MCF 10A (cell line): Measurements from ENCODE around the gene KCNJ6. TPM values are rescaled to one million over a fixed set of nuclear protein-coding genes. Genes with fewer than 3 reads are reported as not detected.
"Not testable (repeated sequence)": the region's sequence is repeated elsewhere in the genome, so short reads cannot be mapped to it uniquely, and the experiment has no call there.

Experiments used
- BruUV-seq: library from RNA; stranded (reverse); fragments of 400-500 nt; replicated peaks from 2 replicates; lab custom pipeline; 2021; lab: Mats Ljungman, UMichigan
- CTCF ChIA-PET: fragments of 300-600 bp; sonication (Branson Sonifier 250); formaldehyde crosslinking; extraction: SDS; loops from one replicate; lab custom pipeline; 2021; ENCODE audit warnings: antibody characterized with exemption, inconsistent platforms; lab: Yijun Ruan, JAX
- POLR2A ChIA-PET: fragments of 300-600, 350-650 bp; sonication (Branson Sonifier 250); formaldehyde crosslinking; extraction: SDS; loops from one replicate; lab custom pipeline; 2020; ENCODE audit warnings: antibody characterized with exemption, inconsistent platforms; lab: Yijun Ruan, JAX
- DNase-seq: peaks from one replicate; pipeline ENCODE4 v3.0.0-alpha.2; 2018; ENCODE audit not compliant: unreplicated experiment
- H3K27ac Mint-ChIP-seq: one replicate; pipeline ENCODE4 v1.8.0; 2022; ENCODE audit warnings: mild to moderate bottlenecking, low read depth, mixed read lengths; ENCODE audit not compliant: unreplicated experiment
- H3K27me3 Mint-ChIP-seq: one replicate; pipeline ENCODE4 v1.8.0; 2022; ENCODE audit warnings: mixed read lengths; ENCODE audit not compliant: insufficient read depth, unreplicated experiment
- H3K36me3 Mint-ChIP-seq: one replicate; pipeline ENCODE4 v1.8.0; 2022; ENCODE audit warnings: mild to moderate bottlenecking, moderate library complexity, mixed read lengths; ENCODE audit not compliant: insufficient read depth, unreplicated experiment
- H3K4me1 Mint-ChIP-seq: one replicate; pipeline ENCODE4 v1.8.0; 2022; ENCODE audit warnings: mixed read lengths; ENCODE audit not compliant: insufficient read depth, unreplicated experiment
- H3K4me3 Mint-ChIP-seq: one replicate; pipeline ENCODE4 v1.8.0; 2022; ENCODE audit warnings: mild to moderate bottlenecking, moderate library complexity, mixed read lengths; ENCODE audit not compliant: unreplicated experiment
- H3K9me3 Mint-ChIP-seq: one replicate; pipeline ENCODE4 v1.8.0; 2022; ENCODE audit warnings: mixed read lengths; ENCODE audit not compliant: unreplicated experiment
- CTCF ChIP-seq: fragments of 200-600 bp; IDR thresholded peaks from one replicate; pipeline ENCODE4 v1.8.0; 2022; ENCODE audit warnings: antibody characterized with exemption, mild to moderate bottlenecking; ENCODE audit not compliant: unreplicated experiment
- intact Hi-C: fragments of 100-400 bp; cut with micrococcal nuclease; formaldehyde crosslinking; loops from 2 replicates; pipeline ENCODE4 v1.14.1; 2022
- total RNA-seq: library from RNA; stranded (reverse); gene quantifications from 2 replicates; pipeline ENCODE4 v1.2.3, GENCODE V29; 2022

The KCNJ6 gene
- total RNA-seq, 1 experiment from 2014 or later: 0.28 TPM

GRCh38 chr21:37764691-37765090, 151.6 kb downstream of the KCNJ6 start:
- CTCF ChIA-PET: interaction anchor here (0.6 to 1.2 kb wide), 2 partner anchors 17 to 53 kb away, joined by 3 to 4 read pairs; no protein-coding TSS in a partner anchor
- POLR2A ChIA-PET: no interaction called here
- DNase-seq: no peak
- Mint-ChIP-seq H3K4me1 (peaks cover 11% of the 10 kb centered on the region), H3K36me3 (no peaks in the 10 kb centered on the region), H3K27ac (no peak overlapping the region), H3K4me3 (no peak overlapping the region), H3K27me3 (no peaks in the 10 kb centered on the region), H3K9me3 (no peaks in the 10 kb centered on the region)
- no TSS peak for BruUV-seq
- no peak for TF ChIP-seq CTCF
- intact Hi-C loops: no loop called here

- no peaks in the 10 kb centered on the region for H3K27me3 Mint-ChIP-seq
- no peak overlapping the region for H3K27ac Mint-ChIP-seq
- H3K9me3 Mint-ChIP-seq: no peaks in the 10 kb centered on the region
- CTCF ChIA-PET: no interaction called here
- BruUV-seq: no TSS peak
- no peak for DNase-seq
- H3K36me3 Mint-ChIP-seq: no peaks in the 10 kb centered on the region
- POLR2A ChIA-PET: no interaction called here
- intact Hi-C loops: no loop called here
- H3K4me3 Mint-ChIP-seq: no peak overlapping the region
- peaks cover 11% of the 10 kb centered on the region for H3K4me1 Mint-ChIP-seq
- no peak for TF ChIP-seq CTCF
Observed at GRCh38 chr21:37763298-37763697, 153.0 kb downstream of the KCNJ6 start.

GRCh38 chr21:37762606-37763005, 153.7 kb downstream of the KCNJ6 start:
- ChIA-PET CTCF (no interaction called here), POLR2A (no interaction called here)
- intact Hi-C loops: no loop called here

GRCh38 chr21:37761406-37761805, 154.9 kb downstream of the KCNJ6 start:
- CTCF ChIA-PET, intact Hi-C loops, BruUV-seq, H3K36me3 Mint-ChIP-seq, H3K9me3 Mint-ChIP-seq, DNase-seq, H3K4me3 Mint-ChIP-seq, H3K27me3 Mint-ChIP-seq, H3K27ac Mint-ChIP-seq, POLR2A ChIA-PET: not testable (repeated sequence)
- H3K4me1 Mint-ChIP-seq: peaks cover 11% of the 10 kb centered on the region

More at GRCh38 chr21:37762606-37763005, 153.7 kb downstream of the KCNJ6 start:
- Mint-ChIP-seq H3K27me3 (no peaks in the 10 kb centered on the region), H3K27ac (no peak overlapping the region), H3K4me3 (no peak overlapping the region), H3K36me3 (no peaks in the 10 kb centered on the region), H3K4me1 (peaks cover 11% of the 10 kb centered on the region), H3K9me3 (no peaks in the 10 kb centered on the region)
- no peak for TF ChIP-seq CTCF
- DNase-seq: no peak
- BruUV-seq: no TSS peak
